Fibroblast of gingiva (primary cell): ENCODE measurements around the gene ST6GALNAC6.

Experiments used
- DNase-seq: peaks from one replicate; pipeline ENCODE4 v3.0.0-alpha.2; 2011; ENCODE audit warnings: low read depth

The ST6GALNAC6 gene

GRCh38 chr9:127916720-127917581, 17.5 kb upstream of the ST6GALNAC6 start, which contains the start of gene ST6GALNAC4:
Gene ST6GALNAC4, minus strand, starts transcription at chr9:127917041. Its CDS starts 622 bp downstream, at chr9:127916419.
- peak; percentile 91 for DNase-seq

GRCh38 chr9:127915801-127916719, 16.7 kb upstream of the ST6GALNAC6 start:
- DNase-seq: no peak

- no peak for DNase-seq
Measured at GRCh38 chr9:127915325-127915752, 15.9 kb upstream of the ST6GALNAC6 start.

GRCh38 chr9:127913682-127914081, 14.3 kb upstream of the ST6GALNAC6 start:
- no peak for DNase-seq

GRCh38 chr9:127912882-127913281, 13.5 kb upstream of the ST6GALNAC6 start:
- DNase-seq: no peak

- no peak for DNase-seq
Measured at GRCh38 chr9:127912296-127912695, 12.9 kb upstream of the ST6GALNAC6 start.

- peak; percentile 65 for DNase-seq
Measured at GRCh38 chr9:127910613-127911205, 11.3 kb upstream of the ST6GALNAC6 start.

GRCh38 chr9:127909839-127910273, 10.5 kb upstream of the ST6GALNAC6 start:
- no peak for DNase-seq

GRCh38 chr9:127908660-127908926, 9.2 kb upstream of the ST6GALNAC6 start:
- no peak for DNase-seq

GRCh38 chr9:127907867-127908659, 8.7 kb upstream of the ST6GALNAC6 start:
- DNase-seq: no peak

GRCh38 chr9:127905788-127906191, 6.4 kb upstream of the ST6GALNAC6 start:
- no peak for DNase-seq

GRCh38 chr9:127905004-127905728, 5.8 kb upstream of the ST6GALNAC6 start:
- no peak for DNase-seq

- no peak for DNase-seq
Measured at GRCh38 chr9:127904561-127905003, 5.2 kb upstream of the ST6GALNAC6 start.

- DNase-seq: peak; percentile 82
Measured at GRCh38 chr9:127903557-127904475, 4.4 kb upstream of the ST6GALNAC6 start.

GRCh38 chr9:127898433-127899127, 823 bp downstream of the ST6GALNAC6 start:
- peak; percentile 89 for DNase-seq

GRCh38 chr9:127897193-127897692, 2.2 kb downstream of the ST6GALNAC6 start:
- peak; percentile 80 for DNase-seq

- no peak for DNase-seq
Measured at GRCh38 chr9:127896395-127897192, 2.8 kb downstream of the ST6GALNAC6 start.

- DNase-seq: no peak
Measured at GRCh38 chr9:127895811-127896210, 3.6 kb downstream of the ST6GALNAC6 start.
